ENCODE measurements around the gene COL4A2.

The COL4A2 gene

DNA sequence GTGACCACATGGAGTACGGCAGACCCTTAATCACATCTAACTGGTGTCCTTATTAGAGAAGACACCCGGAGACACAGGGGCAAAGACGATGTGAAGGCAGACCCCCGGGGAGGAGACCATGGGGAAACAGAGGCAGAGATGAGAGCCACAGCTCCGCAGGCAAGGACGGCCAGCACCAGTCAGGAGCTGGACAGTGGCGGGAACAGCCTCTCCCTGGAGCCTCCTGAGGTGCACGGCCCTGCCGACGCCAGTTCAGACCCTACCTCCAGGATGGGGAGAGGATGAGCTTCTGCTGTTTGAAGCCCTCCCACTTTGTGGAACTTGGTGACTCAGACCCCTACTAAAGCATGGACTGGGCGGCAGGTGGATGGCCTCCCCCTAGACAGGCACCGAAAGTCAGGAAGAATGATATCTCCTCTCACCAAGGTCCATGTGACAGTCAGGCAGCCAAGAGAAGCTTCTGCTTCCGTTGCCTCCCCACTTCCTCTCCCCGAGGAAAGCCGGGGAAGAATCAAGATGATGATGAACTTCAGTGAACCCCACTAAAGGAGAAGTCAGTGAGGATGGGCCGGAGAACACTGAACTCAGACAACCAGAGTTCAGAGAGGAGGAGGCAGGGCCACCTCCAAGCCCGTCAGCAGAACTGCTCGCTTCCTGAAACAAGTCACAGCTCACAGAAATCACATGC, 229.1 kb downstream of the COL4A2 start:
- no peak for TF ChIP-seq GATA2 (IDR thresholded peaks at IDR 0.05; ENCODE audit: low read depth, low read length)
- TF ChIP-seq GATA3 (IDR thresholded peaks at IDR 0.05; ENCODE audit: low read depth, low read length): no peak

DNA sequence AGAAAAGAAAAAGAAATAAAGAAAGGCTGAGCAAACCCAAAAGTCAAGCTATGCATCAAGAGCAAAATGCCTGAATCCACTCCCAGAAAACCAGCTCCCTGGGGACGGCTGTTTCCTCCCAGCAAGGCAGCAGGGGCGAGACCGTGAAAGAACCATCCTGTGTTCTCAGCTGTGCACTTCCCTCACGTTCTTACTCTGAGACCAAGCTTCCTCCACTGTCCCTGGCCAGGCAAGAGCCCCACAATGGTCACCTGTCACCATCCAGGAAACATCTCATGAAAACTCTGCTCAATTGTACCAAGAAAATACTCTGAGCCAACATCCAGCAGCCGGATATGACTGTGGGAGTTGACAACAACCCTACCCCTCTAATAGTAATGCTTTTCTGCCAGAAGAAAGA, 231.5 kb downstream of the COL4A2 start:
- TF ChIP-seq GATA2 (IDR thresholded peaks at IDR 0.05; ENCODE audit: low read depth, low read length) (no peak), GATA3 (IDR thresholded peaks at IDR 0.05; ENCODE audit: low read depth, low read length) (no peak)

DNA sequence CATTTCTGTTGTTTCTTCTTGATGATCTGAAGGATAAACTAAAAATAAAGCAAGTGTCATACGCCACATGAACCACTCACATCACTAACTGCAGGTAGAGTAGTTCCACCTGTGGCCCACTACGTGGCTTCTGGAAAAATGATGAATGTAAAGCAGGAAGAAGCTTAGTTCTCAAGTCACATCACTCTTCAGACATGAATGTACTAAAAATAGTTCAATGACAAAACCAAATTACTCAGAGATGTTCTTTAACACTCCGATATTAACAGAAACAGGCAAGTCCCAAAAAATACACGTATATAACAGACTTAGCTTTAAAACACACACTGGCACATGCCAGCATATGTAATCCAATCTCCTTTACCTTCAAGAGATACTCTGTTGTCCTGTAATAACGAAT, 232.8 kb downstream of the COL4A2 start:
- TF ChIP-seq GATA2 (IDR thresholded peaks at IDR 0.05; ENCODE audit: low read depth, low read length) (no peak), GATA3 (IDR thresholded peaks at IDR 0.05; ENCODE audit: low read depth, low read length) (no peak)

DNA sequence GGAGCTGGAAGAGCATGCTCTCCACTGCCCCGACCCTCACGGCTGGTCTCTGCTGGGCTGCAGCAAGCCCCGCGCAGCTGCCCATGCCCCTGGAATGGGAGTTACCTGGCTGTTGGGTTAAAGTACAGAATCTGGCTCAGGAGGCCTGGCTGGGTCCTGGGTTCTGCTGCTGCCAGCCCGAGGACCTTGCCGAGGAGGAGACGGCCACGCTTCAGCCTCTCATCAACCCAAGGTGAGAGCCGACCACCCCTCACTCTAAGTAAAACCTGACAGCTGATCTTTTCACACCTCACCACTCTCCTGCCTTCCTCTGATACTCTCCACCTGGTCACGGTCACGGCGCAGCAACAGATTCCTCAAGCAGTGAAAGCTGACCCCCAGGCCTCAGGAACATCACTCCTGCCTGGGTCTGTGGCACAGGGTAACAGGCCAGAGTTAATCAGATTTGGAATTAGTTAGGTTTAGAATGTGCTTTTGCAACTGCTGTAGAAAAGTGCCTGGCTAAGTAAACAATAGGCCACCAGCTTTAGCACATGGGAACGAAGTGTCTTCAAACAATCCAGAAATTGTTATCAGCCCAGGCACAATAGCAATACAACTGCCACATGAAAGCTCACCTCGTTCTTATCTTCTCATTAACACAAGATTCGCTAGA, 233.9 kb downstream of the COL4A2 start:
- TF ChIP-seq GATA3 (IDR thresholded peaks at IDR 0.05; ENCODE audit: low read depth, low read length) (no peak), GATA2 (IDR thresholded peaks at IDR 0.05; ENCODE audit: low read depth, low read length) (no peak)

DNA sequence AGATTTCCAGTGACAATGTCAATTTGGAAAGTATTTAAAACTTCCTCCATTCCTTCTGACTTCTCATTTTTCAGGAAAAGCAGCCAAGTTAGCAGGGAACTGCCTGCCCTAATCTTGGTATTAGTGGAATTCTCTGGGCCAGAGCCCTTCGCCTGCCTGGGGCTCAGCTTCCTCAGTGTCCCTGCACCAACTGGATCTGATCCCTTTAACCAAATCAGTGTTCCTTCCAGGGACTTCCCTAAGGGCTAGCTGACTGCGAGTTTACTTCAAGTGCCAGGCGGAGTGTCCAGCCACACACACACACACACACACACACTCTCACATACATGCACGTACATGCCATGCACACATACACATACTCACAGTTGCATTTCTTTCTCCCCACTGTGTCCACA, 234.4 kb downstream of the COL4A2 start:
- TF ChIP-seq GATA2 (IDR thresholded peaks at IDR 0.05; ENCODE audit: low read depth, low read length) (no peak), GATA3 (IDR thresholded peaks at IDR 0.05; ENCODE audit: low read depth, low read length) (no peak)

DNA sequence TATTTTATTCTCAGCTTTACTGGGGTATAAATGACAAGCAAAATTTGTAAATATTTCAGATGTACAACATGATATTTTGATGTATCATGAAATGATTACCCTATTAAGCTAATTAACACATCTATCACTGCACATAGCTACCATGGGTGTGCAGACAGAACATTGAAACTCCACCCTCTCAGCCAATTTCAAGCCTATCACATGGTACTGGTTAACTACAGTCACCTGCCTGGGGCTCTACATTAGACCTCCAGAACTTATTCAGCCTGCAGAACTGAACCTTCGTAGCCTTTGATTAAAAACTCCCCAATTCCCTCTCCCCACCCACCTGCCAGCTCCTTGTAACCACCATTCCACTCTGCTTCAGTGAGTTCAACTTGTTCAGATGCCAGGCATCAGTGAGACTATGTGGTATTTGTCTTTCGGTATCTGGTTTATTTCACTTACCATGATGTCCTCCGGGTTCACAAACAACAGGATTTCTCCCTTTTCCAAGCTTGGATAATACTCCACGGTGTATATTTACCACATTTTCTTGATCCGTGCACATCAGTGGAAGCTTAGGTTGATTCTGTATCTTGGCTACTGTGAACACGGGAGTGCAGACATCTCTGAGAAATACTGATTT, 235.2 kb downstream of the COL4A2 start:
- no peak for TF ChIP-seq GATA3 (IDR thresholded peaks at IDR 0.05; ENCODE audit: low read depth, low read length)
- TF ChIP-seq GATA2 (IDR thresholded peaks at IDR 0.05; ENCODE audit: low read depth, low read length): no peak

DNA sequence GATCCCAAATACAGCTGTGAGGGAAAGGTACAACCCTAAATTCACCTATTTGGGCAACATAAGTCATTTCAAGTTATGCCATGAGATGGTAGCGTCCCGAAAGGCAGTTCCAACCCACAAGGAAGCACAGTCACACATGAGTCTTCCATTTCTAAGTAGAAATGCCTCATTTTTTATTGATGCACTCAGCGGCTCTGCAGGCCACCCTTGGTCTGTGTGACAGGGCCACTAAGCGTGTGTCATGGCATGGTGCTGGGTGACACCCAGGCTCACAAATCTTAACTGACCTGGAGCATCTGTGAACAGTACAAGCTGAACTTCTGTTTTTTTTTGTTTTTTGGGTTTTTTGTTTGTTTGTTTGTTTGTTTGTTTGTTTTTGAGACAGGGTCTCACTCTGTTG, 239.3 kb downstream of the COL4A2 start:
- TF ChIP-seq GATA3 (IDR thresholded peaks at IDR 0.05; ENCODE audit: low read depth, low read length): no peak
- no peak for TF ChIP-seq GATA2 (IDR thresholded peaks at IDR 0.05; ENCODE audit: low read depth, low read length)

DNA sequence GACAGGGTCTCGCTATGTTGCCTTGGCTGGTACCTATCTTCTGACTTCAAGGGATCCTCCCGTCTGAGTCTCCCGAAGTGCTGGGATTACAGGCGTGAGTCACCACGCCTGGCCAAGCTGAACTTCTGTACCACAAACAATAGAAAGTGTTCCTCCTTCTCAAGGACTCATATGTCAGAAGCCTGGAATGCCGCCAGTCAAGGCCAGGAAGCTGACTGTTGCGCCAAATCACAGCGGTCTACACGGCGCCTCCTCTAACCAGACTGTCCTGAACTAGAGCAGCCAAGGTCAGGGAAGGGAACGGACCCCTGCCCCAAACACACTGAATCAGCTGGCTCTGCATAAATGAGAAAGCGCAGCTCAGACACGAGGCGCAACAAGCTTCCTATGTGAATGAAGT, 239.8 kb downstream of the COL4A2 start:
- no peak for TF ChIP-seq GATA3 (IDR thresholded peaks at IDR 0.05; ENCODE audit: low read depth, low read length)
- no peak for TF ChIP-seq GATA2 (IDR thresholded peaks at IDR 0.05; ENCODE audit: low read depth, low read length)

DNA sequence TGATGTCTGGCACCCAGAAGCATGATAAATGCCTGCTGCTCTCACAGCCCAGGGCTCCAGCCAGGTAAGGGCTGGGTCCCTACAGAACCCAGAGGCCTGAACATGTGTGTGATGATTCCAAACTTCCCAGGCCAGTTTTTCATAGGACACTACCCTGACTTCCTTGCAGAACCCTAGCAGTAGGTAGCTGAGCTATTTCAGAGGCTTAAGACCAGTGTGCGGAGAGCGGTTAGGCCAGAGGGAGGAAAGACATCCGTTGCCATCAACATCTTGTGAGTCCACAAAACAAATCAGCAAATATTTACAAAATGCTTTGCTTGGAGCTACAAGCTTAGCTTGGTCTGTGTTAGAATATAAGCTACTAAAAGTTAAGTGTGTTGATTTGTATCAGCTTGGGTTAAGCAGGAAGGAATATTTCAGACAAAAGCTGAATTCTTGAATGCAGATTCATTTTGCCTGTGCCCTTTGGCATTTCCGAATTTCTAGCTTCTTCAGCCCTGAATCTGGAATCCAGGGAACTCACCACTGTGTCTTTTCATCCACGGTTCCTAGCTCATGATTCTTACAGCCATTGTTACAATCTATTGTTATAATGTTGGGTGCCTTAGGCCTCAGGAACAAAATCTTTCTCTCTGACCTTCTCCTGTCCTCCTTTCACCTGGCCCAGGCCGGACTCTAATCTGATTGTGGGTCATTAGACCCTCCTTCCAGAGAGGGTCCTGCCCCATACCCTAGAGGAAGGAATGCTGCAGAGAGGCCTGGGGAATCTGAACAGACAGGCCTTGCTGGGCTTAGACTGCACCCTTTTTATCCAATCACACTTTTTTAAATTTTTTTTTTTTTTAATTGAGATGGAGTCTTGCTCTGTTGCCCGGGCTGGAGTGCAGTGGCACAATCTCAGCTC, 242.1 kb downstream of the COL4A2 start:
- no peak for TF ChIP-seq GATA2 (IDR thresholded peaks at IDR 0.05; ENCODE audit: low read depth, low read length)
- TF ChIP-seq GATA3 (IDR thresholded peaks at IDR 0.05; ENCODE audit: low read depth, low read length): no peak

DNA sequence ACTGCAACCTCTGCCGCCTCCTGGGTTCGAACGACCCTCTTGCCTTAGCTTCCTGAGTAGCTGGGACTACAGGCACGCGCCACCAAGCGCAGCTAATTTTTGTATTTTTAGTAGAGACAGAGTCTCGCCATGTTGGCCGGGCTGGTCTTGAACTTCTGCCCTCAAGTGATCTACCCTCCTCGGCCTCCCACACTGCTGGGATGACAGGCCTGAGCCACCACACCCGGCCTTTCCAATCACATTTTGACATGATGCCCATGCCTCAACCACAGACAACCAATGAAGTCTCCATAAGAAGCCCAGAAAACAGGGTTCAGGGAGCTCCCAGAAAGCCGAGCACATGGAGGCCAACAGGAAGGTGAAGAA, 242.7 kb downstream of the COL4A2 start:
- TF ChIP-seq GATA2 (IDR thresholded peaks at IDR 0.05; ENCODE audit: low read depth, low read length) (no peak), GATA3 (IDR thresholded peaks at IDR 0.05; ENCODE audit: low read depth, low read length) (no peak)

DNA sequence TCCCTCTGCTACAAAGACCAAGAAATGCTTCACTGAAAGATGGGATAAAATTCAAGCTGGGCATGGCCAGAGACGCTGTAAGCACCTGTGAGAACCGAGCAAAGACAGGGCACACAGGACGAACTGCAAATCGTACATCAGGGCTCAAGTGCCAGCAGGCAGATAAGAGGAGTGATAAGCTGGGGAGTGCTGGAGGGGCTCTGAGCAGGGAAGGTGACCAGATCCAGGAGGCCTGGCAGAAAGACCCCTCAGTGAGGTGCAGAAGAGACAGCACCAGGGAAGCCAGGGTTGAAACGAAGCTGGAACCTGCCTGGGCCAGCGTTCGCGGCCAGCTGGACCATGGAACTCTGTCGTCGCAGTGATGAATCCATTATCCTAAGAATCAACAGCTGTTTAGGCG, 244.2 kb downstream of the COL4A2 start:
- no peak for TF ChIP-seq GATA3 (IDR thresholded peaks at IDR 0.05; ENCODE audit: low read depth, low read length)
- TF ChIP-seq GATA2 (IDR thresholded peaks at IDR 0.05; ENCODE audit: low read depth, low read length): peak; percentile 83

DNA sequence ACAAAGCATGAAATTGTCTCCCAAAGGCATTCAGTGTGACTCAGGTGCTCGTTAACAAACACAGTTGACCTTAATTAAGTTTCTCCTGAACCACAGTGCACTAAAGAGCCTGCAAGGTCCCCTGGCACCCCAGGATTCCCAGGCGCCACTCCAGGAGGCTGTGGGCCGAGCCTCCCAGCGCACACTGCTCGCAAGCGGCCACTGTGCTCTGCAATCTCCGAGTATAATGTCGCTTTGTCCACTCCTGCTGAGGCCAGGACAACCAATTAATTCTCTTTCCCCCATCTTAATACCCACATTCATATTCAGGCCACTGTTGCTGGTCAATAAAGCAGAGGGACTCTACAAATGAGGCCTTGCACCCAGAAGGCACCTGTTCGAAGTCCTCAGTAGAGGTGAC, 245.7 kb downstream of the COL4A2 start:
- TF ChIP-seq GATA2 (IDR thresholded peaks at IDR 0.05; ENCODE audit: low read depth, low read length) (no peak), GATA3 (IDR thresholded peaks at IDR 0.05; ENCODE audit: low read depth, low read length) (no peak)

DNA sequence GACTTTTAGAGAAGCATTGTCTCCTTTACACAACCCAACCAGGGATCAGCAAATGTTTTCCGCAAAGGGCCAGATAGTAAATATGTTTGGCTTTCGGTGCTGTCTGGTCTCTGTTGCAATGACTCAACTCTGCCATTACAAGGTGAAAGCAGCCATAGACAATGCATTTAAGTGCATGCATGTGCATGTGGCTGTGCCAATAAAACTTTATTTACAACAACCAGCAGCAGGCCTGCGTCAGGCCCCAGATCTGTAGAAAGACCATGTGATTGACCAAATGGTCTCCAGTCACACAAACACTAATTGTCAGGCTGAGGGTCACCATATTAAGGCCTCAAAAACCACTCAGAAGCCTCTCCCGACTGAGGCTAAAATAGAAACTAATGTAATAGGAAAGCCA, 246.3 kb downstream of the COL4A2 start:
- TF ChIP-seq GATA3 (IDR thresholded peaks at IDR 0.05; ENCODE audit: low read depth, low read length) (no peak), GATA2 (IDR thresholded peaks at IDR 0.05; ENCODE audit: low read depth, low read length) (no peak)

DNA sequence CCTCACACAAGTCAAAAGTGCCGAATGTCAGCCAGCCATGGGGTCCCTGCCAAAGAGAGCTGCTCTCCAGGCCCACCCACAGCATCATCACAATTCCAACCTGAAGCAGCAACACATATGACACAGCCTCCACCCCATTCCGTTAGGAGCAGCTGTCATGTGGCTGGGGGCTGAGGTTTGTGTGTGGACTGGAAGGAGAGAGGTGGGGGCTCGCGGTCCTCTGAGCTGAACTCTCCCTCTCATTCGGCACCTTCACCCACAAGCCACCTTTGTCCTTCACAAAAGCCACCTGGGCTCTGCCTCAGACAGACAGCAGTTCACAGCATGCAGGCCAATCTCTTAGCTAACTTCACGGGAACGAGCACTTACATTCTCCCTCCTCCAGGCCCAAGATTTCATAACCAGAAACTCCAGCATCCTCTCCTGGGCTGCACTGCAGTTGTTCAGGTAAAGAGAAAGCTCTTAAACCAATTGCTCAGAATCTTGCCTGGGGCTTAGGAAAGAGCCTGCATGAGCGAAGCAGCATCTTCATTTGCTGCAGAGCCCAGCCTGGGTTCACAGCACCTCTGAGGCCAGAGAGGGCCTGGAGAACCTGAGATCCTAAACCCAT, 247.2 kb downstream of the COL4A2 start:
- no peak for TF ChIP-seq GATA3 (IDR thresholded peaks at IDR 0.05; ENCODE audit: low read depth, low read length)
- TF ChIP-seq GATA2 (IDR thresholded peaks at IDR 0.05; ENCODE audit: low read depth, low read length): no peak

Measured in SH-SY5Y (cell line).